ENCODE data around the gene SLC38A2. TPM values are rescaled to one million over a fixed set of nuclear protein-coding genes. Genes with fewer than 3 reads are reported as not detected.

Gene SLC38A2
- total and polyA plus RNA-seq, 2 donors (not counting 1 experiment from before 2014, with no cell fraction given), result 61.6 to 202 TPM

DNA sequence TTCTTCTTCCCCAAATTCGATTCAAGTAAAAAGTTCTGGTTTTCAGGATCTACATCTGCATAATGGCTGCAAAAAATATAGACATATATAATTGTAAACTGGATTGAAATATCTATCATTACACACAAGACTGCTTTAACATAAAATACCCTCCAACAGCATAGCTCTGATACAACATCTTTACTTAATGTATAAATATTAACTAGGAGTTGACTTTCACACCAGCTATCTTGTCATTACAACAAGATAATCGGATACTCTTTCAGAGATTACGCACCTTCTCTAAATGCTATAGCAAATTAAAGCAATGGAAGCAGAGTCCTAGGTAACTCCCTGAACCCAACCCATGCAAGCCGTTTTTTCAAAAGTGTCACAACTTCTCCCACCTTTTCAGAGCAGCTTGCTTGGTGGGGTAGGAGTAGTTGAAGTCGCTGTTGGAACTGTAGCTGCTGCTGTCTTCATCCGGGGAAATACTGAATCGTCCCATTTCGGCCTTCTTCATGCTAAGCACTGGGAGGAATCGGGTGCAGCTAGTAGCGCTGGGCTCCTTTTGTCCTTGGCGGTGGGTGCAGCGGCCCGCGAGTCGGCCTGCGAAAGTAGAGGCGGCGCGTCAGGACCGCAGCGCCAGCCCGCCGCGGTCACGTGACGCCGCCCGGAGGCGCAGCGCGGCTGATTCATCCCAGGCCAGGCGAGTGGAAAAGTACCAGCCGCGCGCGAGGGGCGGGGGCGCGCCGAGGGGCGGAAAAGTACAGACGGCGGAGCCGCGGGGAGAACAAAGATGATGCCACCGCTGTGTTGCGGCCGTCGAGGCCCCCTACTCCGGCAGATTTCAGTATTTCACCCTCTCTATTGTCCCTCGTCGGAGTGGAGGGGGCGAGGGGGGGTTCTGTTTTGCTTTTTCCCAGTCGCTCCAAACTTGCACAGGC, 1.5 kb downstream of the SLC38A2 start:
- peak; percentile 46 for ATAC-seq (ENCODE audit: low read depth)
- intact Hi-C loops (cut with micrococcal nuclease), result loop anchor here (1.0 to 5.0 kb wide), 9 partner anchors 33 to 1336 kb away; partner anchors contain the start of genes ARID2, RPAP3 and SLC38A1

More for the DNA sequence above, 1.5 kb downstream of the SLC38A2 start:
- ChIA-PET POLR2A (interaction anchor here (0.7 to 2.6 kb wide), 7 partner anchors 9 to 380 kb away, joined by 3 to 26 read pairs (median 3); partner anchors contain the start of genes SCAF11 and SLC38A1), CTCF (interaction anchor here (0.6 to 3.2 kb wide), 10 partner anchors 9 to 558 kb away, joined by 3 to 18 read pairs (median 4); no protein-coding TSS in a partner anchor)
- Mint-ChIP-seq H3K4me3 (peak overlapping the region; percentile 98), H3K27me3 (no peaks in the 10 kb centered on the region), H3K27ac (peak overlapping the region; percentile 99), H3K4me1 (peaks cover 53% of the 10 kb centered on the region), H3K9me3 (ENCODE audit: insufficient read depth) (no peaks in the 10 kb centered on the region)
- peaks cover 41 to 45% of the 10 kb centered on the region in 2 donors for H3K4me1 ChIP-seq (ENCODE audit: control insufficient read depth in 2 of 2, insufficient read depth in 2 of 2, low read length in 2 of 2)
- H2AFZ ChIP-seq (ENCODE audit: insufficient read depth, low read depth, low read length, poor library complexity, severe bottlenecking), result peak overlapping the region; percentile 35
- peak overlapping the region; percentile 89 for H3K9ac ChIP-seq (ENCODE audit: low read length)
- peaks cover 4 to 50% of the 10 kb centered on the region in 2 experiments for H3K36me3 ChIP-seq (replicated peaks in 1 of 2; ENCODE audit: control extremely low read depth in 1 of 2, control insufficient read depth in 1 of 2, extremely low read depth in 1 of 2, insufficient read depth in 2 of 2, low read length in 1 of 2)
- peaks cover 53% of the 10 kb centered on the region for H4K20me1 ChIP-seq (ENCODE audit: control insufficient read depth, insufficient read depth, low read length, poor library complexity, severe bottlenecking)
- WGBS (ENCODE audit: insufficient coverage), result 2% methylated on average over 45 of the region's 54 CpGs
- peak overlapping the region; percentile 76 for H3K4me2 ChIP-seq (replicated peaks; ENCODE audit: low read depth, low read length, poor library complexity, severe bottlenecking)
- H3K27ac ChIP-seq (ENCODE audit: low read length in 2 of 2), result peak overlapping the region; percentile 90 to 91
- peaks cover 53% of the 10 kb centered on the region for H3K79me2 ChIP-seq (ENCODE audit: control insufficient read depth, insufficient read depth, low read length)
- no peaks in the 10 kb centered on the region for H3K9me3 ChIP-seq (ENCODE audit: control extremely low read depth in 1 of 3, control insufficient read depth in 2 of 3, insufficient read depth in 1 of 3, low read length in 2 of 3)
- DNase-seq, result peak; percentile 91
- H3K27me3 ChIP-seq (replicated peaks in 1 of 4; ENCODE audit: control extremely low read depth in 1 of 4, control insufficient read depth in 3 of 4, insufficient read depth in 4 of 4, low read length in 3 of 4), result no peaks in the 10 kb centered on the region
- peak overlapping the region; percentile 80 to 99 (median 97) for H3K4me3 ChIP-seq (ENCODE audit: control extremely low read depth in 1 of 5, extremely low read depth in 1 of 5, insufficient read depth in 1 of 5, low read depth in 2 of 5, low read length in 4 of 5)
- no peak for TF ChIP-seq EZH2 (IDR thresholded peaks at IDR 0.05; ENCODE audit: borderline replicate concordance, insufficient read depth, low read depth, low read length, poor library complexity, severe bottlenecking)
- TF ChIP-seq, protein P1, sequence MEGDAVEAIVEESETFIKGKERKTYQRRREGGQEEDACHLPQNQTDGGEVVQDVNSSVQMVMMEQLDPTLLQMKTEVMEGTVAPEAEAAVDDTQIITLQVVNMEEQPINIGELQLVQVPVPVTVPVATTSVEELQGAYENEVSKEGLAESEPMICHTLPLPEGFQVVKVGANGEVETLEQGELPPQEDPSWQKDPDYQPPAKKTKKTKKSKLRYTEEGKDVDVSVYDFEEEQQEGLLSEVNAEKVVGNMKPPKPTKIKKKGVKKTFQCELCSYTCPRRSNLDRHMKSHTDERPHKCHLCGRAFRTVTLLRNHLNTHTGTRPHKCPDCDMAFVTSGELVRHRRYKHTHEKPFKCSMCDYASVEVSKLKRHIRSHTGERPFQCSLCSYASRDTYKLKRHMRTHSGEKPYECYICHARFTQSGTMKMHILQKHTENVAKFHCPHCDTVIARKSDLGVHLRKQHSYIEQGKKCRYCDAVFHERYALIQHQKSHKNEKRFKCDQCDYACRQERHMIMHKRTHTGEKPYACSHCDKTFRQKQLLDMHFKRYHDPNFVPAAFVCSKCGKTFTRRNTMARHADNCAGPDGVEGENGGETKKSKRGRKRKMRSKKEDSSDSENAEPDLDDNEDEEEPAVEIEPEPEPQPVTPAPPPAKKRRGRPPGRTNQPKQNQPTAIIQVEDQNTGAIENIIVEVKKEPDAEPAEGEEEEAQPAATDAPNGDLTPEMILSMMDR (IDR thresholded peaks at IDR 0.05), result no peak
